Stomach smooth muscle (tissue), 2 donors: ENCODE data around the gene JAZF1.

Experiments used
- H3K27ac ChIP-seq: one replicate; pipeline ENCODE4 v1.7.0; 2013; ENCODE audit warnings: mild to moderate bottlenecking, low read length, inconsistent platforms
- H3K27me3 ChIP-seq, 2 donors: one replicate each; pipeline ENCODE4 v1.7.0; 2013; ENCODE audit warnings: low read length in 2 of 2; ENCODE audit not compliant: insufficient read depth in 2 of 2, control insufficient read depth in 1 of 2
- H3K36me3 ChIP-seq, 2 donors: one replicate each; pipeline ENCODE4 v1.7.0; 2013; ENCODE audit warnings: low read length in 2 of 2; ENCODE audit not compliant: control insufficient read depth in 2 of 2, insufficient read depth in 2 of 2
- H3K4me1 ChIP-seq: one replicate; pipeline ENCODE4 v1.7.0; 2013; ENCODE audit warnings: low read length; ENCODE audit not compliant: control insufficient read depth, insufficient read depth
- H3K4me3 ChIP-seq, 2 donors: one replicate each; pipeline ENCODE4 v1.7.0; 2013; ENCODE audit warnings: low read length in 2 of 2
- H3K9ac ChIP-seq, 2 donors: one replicate each; pipeline ENCODE4 v1.7.0; 2013; ENCODE audit warnings: low read length in 2 of 2, mild to moderate bottlenecking in 1 of 2
- H3K9me3 ChIP-seq, 2 donors: one replicate each; pipeline ENCODE4 v1.7.0; 2013; ENCODE audit warnings: low read length in 2 of 2; ENCODE audit not compliant: control insufficient read depth in 2 of 2
- donor health status: healthy.
- donor health status: Pancreatic carcinoma.

JAZF1 gene

GRCh38 chr7:28136420-28136819, 44.2 kb downstream of the JAZF1 start:
- Histone ChIP-seq H3K4me1 (peaks cover 2% of the 10 kb centered on the region), H3K27me3 (no peaks in the 10 kb centered on the region), H3K27ac (no peak overlapping the region), H3K9me3 (no peaks in the 10 kb centered on the region), H3K4me3 (no peak overlapping the region), H3K9ac (no peak overlapping the region), H3K36me3 (no peaks in the 10 kb centered on the region)

GRCh38 chr7:28135760-28136159, 44.8 kb downstream of the JAZF1 start:
- Histone ChIP-seq H3K9ac (no peak overlapping the region), H3K27ac (no peak overlapping the region), H3K4me3 (no peak overlapping the region), H3K9me3 (no peaks in the 10 kb centered on the region), H3K4me1 (peaks cover 2% of the 10 kb centered on the region), H3K36me3 (no peaks in the 10 kb centered on the region), H3K27me3 (no peaks in the 10 kb centered on the region)

GRCh38 chr7:28135315-28135714, 45.3 kb downstream of the JAZF1 start:
- Histone ChIP-seq H3K36me3 (no peaks in the 10 kb centered on the region), H3K27ac (no peak overlapping the region)

GRCh38 chr7:28133872-28134271, 46.7 kb downstream of the JAZF1 start:
- no peak overlapping the region for H3K4me3 ChIP-seq
- H3K36me3 ChIP-seq = no peaks in the 10 kb centered on the region
- no peak overlapping the region for H3K27ac ChIP-seq
- no peak overlapping the region for H3K9ac ChIP-seq
- no peaks in the 10 kb centered on the region for H3K27me3 ChIP-seq
- H3K4me1 ChIP-seq = peaks cover 10% of the 10 kb centered on the region
- no peaks in the 10 kb centered on the region for H3K9me3 ChIP-seq

More at GRCh38 chr7:28135315-28135714, 45.3 kb downstream of the JAZF1 start:
- Histone ChIP-seq H3K27me3 (no peaks in the 10 kb centered on the region), H3K9me3 (no peaks in the 10 kb centered on the region), H3K9ac (no peak overlapping the region), H3K4me1 (peaks cover 6% of the 10 kb centered on the region), H3K4me3 (no peak overlapping the region)

GRCh38 chr7:28132959-28133870, 47.4 kb downstream of the JAZF1 start:
- Histone ChIP-seq H3K27me3 (no peaks in the 10 kb centered on the region), H3K9ac (no peak overlapping the region), H3K9me3 (no peaks in the 10 kb centered on the region), H3K4me1 (peaks cover 13% of the 10 kb centered on the region), H3K36me3 (no peaks in the 10 kb centered on the region), H3K27ac (no peak overlapping the region), H3K4me3 (no peak overlapping the region)

- Histone ChIP-seq H3K9ac (no peak overlapping the region), H3K27ac (peak overlapping the region; percentile 6), H3K4me3 (no peak overlapping the region), H3K9me3 (no peaks in the 10 kb centered on the region), H3K4me1 (peaks cover 21% of the 10 kb centered on the region), H3K27me3 (no peaks in the 10 kb centered on the region), H3K36me3 (no peaks in the 10 kb centered on the region)
Measured at GRCh38 chr7:28130277-28130676, 50.3 kb downstream of the JAZF1 start.

- H3K4me3 ChIP-seq = no peak overlapping the region
- H3K27ac ChIP-seq = no peak overlapping the region
- no peaks in the 10 kb centered on the region for H3K36me3 ChIP-seq
- no peaks in the 10 kb centered on the region for H3K27me3 ChIP-seq
- H3K9ac ChIP-seq = no peak overlapping the region
- peaks cover 22% of the 10 kb centered on the region for H3K4me1 ChIP-seq
- H3K9me3 ChIP-seq = no peaks in the 10 kb centered on the region
Measured at GRCh38 chr7:28128608-28129007, 52.0 kb downstream of the JAZF1 start.

- peaks cover 22% of the 10 kb centered on the region for H3K4me1 ChIP-seq
Measured at GRCh38 chr7:28126410-28127041, 54.1 kb downstream of the JAZF1 start.

GRCh38 chr7:28125431-28126409, 54.9 kb downstream of the JAZF1 start:
- Histone ChIP-seq H3K27me3 (no peaks in the 10 kb centered on the region), H3K4me3 (no peak overlapping the region), H3K9ac (no peak overlapping the region), H3K4me1 (peaks cover 22% of the 10 kb centered on the region), H3K9me3 (no peaks in the 10 kb centered on the region), H3K36me3 (no peaks in the 10 kb centered on the region), H3K27ac (no peak overlapping the region)

More at GRCh38 chr7:28126410-28127041, 54.1 kb downstream of the JAZF1 start:
- no peaks in the 10 kb centered on the region for H3K27me3 ChIP-seq
- no peaks in the 10 kb centered on the region for H3K36me3 ChIP-seq
- no peak overlapping the region for H3K27ac ChIP-seq
- no peak overlapping the region for H3K4me3 ChIP-seq
- H3K9ac ChIP-seq = no peak overlapping the region
- H3K9me3 ChIP-seq = no peaks in the 10 kb centered on the region

- Histone ChIP-seq H3K9ac (no peak overlapping the region), H3K36me3 (no peaks in the 10 kb centered on the region)
Measured at GRCh38 chr7:28124413-28124812, 56.2 kb downstream of the JAZF1 start.

More at GRCh38 chr7:28124413-28124812, 56.2 kb downstream of the JAZF1 start:
- Histone ChIP-seq H3K27ac (no peak overlapping the region), H3K27me3 (no peaks in the 10 kb centered on the region), H3K4me3 (no peak overlapping the region), H3K9me3 (no peaks in the 10 kb centered on the region), H3K4me1 (peaks cover 16% of the 10 kb centered on the region)
